ENCODE results near the gene TMED10. TPM values are rescaled to one million over a fixed set of nuclear protein-coding genes. Genes with fewer than 3 reads are reported as not detected.

Gene TMED10
- total RNA-seq, 1 donor from 2014 or later, result 303 TPM

GRCh38 chr14:75139185-75139584 lies 37.2 kb downstream of the TMED10 start:
- no peaks in the 10 kb centered on the region for H3K27me3 ChIP-seq
- no peak overlapping the region for H3K4me3 ChIP-seq
- H3K27ac ChIP-seq, result no peak overlapping the region
- ATAC-seq (no peak), DNase-seq (no peak)
- TF ChIP-seq CTCF (IDR thresholded peaks at IDR 0.05), result no peak
- H3K9me3 ChIP-seq, result no peaks in the 10 kb centered on the region
- H3K4me1 ChIP-seq, result peaks cover 53% of the 10 kb centered on the region
- intact Hi-C loops (cut with DNase I), result loop anchor here (5.0 to 10.0 kb wide), 2 partner anchors 163 to 346 kb away; no protein-coding TSS in a partner anchor
- peaks cover 14% of the 10 kb centered on the region for H3K36me3 ChIP-seq

GRCh38 chr14:75138492-75138891 lies 37.9 kb downstream of the TMED10 start:
- H3K27ac ChIP-seq, result peak overlapping the region; percentile 11

GRCh38 chr14:75134644-75135043 lies 41.8 kb downstream of the TMED10 start:
- peaks cover 42% of the 10 kb centered on the region for H3K36me3 ChIP-seq
- H3K4me3 ChIP-seq, result no peak overlapping the region
- DNase-seq (no peak), ATAC-seq (no peak)
- H3K9me3 ChIP-seq, result no peaks in the 10 kb centered on the region
- peaks cover 23% of the 10 kb centered on the region for H3K4me1 ChIP-seq
- no peaks in the 10 kb centered on the region for H3K27me3 ChIP-seq
- intact Hi-C loops (cut with DNase I), result loop anchor here (5.0 to 10.0 kb wide), 2 partner anchors 168 to 350 kb away; no protein-coding TSS in a partner anchor
- no peak for TF ChIP-seq CTCF (IDR thresholded peaks at IDR 0.05)
- H3K27ac ChIP-seq, result no peak overlapping the region

More at GRCh38 chr14:75138492-75138891, 37.9 kb downstream of the TMED10 start:
- DNase-seq, result no peak
- peaks cover 47% of the 10 kb centered on the region for H3K4me1 ChIP-seq
- TF ChIP-seq CTCF (IDR thresholded peaks at IDR 0.05), result no peak
- intact Hi-C loops (cut with DNase I), result loop anchor here (5.0 to 10.0 kb wide), 2 partner anchors 164 to 346 kb away; no protein-coding TSS in a partner anchor
- no peaks in the 10 kb centered on the region for H3K27me3 ChIP-seq
- peak; percentile 70 for ATAC-seq
- H3K9me3 ChIP-seq, result no peaks in the 10 kb centered on the region
- H3K4me3 ChIP-seq, result no peak overlapping the region
- H3K36me3 ChIP-seq, result peaks cover 21% of the 10 kb centered on the region

GRCh38 chr14:75133597-75133996 lies 42.8 kb downstream of the TMED10 start:
- ATAC-seq (no peak), DNase-seq (no peak)
- Histone ChIP-seq H3K9me3 (no peaks in the 10 kb centered on the region), H3K4me1 (peaks cover 17% of the 10 kb centered on the region), H3K36me3 (peaks cover 44% of the 10 kb centered on the region), H3K27ac (peak overlapping the region; percentile 20), H3K27me3 (no peaks in the 10 kb centered on the region), H3K4me3 (no peak overlapping the region)
- TF ChIP-seq CTCF (IDR thresholded peaks at IDR 0.05), result no peak
- intact Hi-C loops (cut with DNase I), result loop anchor here (10.0 kb wide), 1 partner anchor 351 kb away; no protein-coding TSS in a partner anchor

GRCh38 chr14:75132382-75133086 lies 43.9 kb downstream of the TMED10 start:
- Histone ChIP-seq H3K9me3 (no peaks in the 10 kb centered on the region), H3K4me1 (peaks cover 18% of the 10 kb centered on the region), H3K4me3 (no peak overlapping the region), H3K36me3 (peaks cover 44% of the 10 kb centered on the region), H3K27ac (peak overlapping the region; percentile 20), H3K27me3 (no peaks in the 10 kb centered on the region)
- DNase-seq, result no peak
- intact Hi-C loops (cut with DNase I), result loop anchor here (10.0 kb wide), 1 partner anchor 352 kb away; no protein-coding TSS in a partner anchor
- ATAC-seq, result peak; percentile 96
- TF ChIP-seq CTCF (IDR thresholded peaks at IDR 0.05), result peak; percentile 69

Data from upper lobe of right lung (tissue), 1 donor.